Ecto neural progenitor cell (in vitro differentiated cells): ENCODE data around the gene RAB7B.
A peak's percentile ranks its signal among the peaks of the same experiment; 100 is the strongest.
"Not testable (repeated sequence)": the region's sequence is repeated elsewhere in the genome, so short reads cannot be mapped to it uniquely, and the experiment has no call there.

Experiments used
- DNase-seq: peaks from one replicate; pipeline ENCODE4 v3.0.0-alpha.2; 2018; ENCODE audit warnings: low spot score

RAB7B gene

GRCh38 chr1:205996641-205997040 is 6.6 kb downstream of the RAB7B start:
- not testable (repeated sequence) for DNase-seq

- DNase-seq: peak; percentile 62
Observed at GRCh38 chr1:205994346-205994745, 8.8 kb downstream of the RAB7B start.

- no peak for DNase-seq
Observed at GRCh38 chr1:205993068-205993467, 10.1 kb downstream of the RAB7B start.

- no peak for DNase-seq
Observed at GRCh38 chr1:205992218-205992882, 10.8 kb downstream of the RAB7B start.

GRCh38 chr1:205991237-205991636 is 12.0 kb downstream of the RAB7B start:
- no peak for DNase-seq

- DNase-seq: no peak
Observed at GRCh38 chr1:205990226-205990625, 13.0 kb downstream of the RAB7B start.

GRCh38 chr1:205989786-205990185 is 13.4 kb downstream of the RAB7B start:
- no peak for DNase-seq

GRCh38 chr1:205988585-205988995 is 14.6 kb downstream of the RAB7B start:
- DNase-seq: no peak

- DNase-seq: no peak
Observed at GRCh38 chr1:205986861-205987260, 16.3 kb downstream of the RAB7B start.

- DNase-seq: no peak
Observed at GRCh38 chr1:205986292-205986691, 16.9 kb downstream of the RAB7B start.

- no peak for DNase-seq
Observed at GRCh38 chr1:205985330-205986005, 17.7 kb downstream of the RAB7B start.

- DNase-seq: peak; percentile 72
Observed at GRCh38 chr1:205983925-205984725, 19.1 kb downstream of the RAB7B start.

GRCh38 chr1:205981257-205981656 is 21.9 kb downstream of the RAB7B start:
- DNase-seq: no peak

- no peak for DNase-seq
Observed at GRCh38 chr1:205980237-205980870, 22.8 kb downstream of the RAB7B start.

GRCh38 chr1:205979301-205979700 is 23.9 kb downstream of the RAB7B start:
- DNase-seq: no peak

- no peak for DNase-seq
Observed at GRCh38 chr1:205978676-205979075, 24.5 kb downstream of the RAB7B start.

GRCh38 chr1:205977402-205978014 is 25.7 kb downstream of the RAB7B start:
- peak; percentile 84 for DNase-seq

GRCh38 chr1:205976708-205977401 is 26.3 kb downstream of the RAB7B start:
- DNase-seq: no peak

GRCh38 chr1:205976036-205976435 is 27.2 kb downstream of the RAB7B start:
- no peak for DNase-seq

- no peak for DNase-seq
Observed at GRCh38 chr1:205975387-205975998, 27.7 kb downstream of the RAB7B start.

GRCh38 chr1:205974712-205975111 is 28.5 kb downstream of the RAB7B start:
- DNase-seq: no peak
